Measurements from ENCODE around the gene HTRA1. TPM values are rescaled to one million over a fixed set of nuclear protein-coding genes. Genes with fewer than 3 reads are reported as not detected.

The HTRA1 gene
- total RNA-seq, 1 experiment from 2014 or later = 0.39 TPM

DNA sequence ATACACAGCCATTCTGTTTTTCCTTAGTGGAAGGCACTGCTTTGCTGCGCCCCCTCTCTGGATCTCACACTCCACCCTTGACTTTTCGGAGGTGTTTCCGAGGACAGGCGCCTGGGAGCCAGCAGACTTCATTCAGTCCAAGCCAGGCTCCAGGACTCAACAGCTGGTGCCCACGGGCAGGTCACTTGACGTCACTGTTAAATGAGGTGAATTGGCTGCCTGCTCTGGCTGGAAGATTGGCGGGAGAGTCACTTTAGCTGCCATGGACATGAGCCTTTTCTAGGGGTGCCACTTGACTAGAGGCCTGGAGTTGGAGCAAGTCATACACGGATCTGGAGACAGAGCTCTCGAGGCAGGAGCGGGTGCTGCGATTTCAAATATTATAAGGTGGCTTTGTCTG, 3.2 kb downstream of the HTRA1 start (continued):
- TF ChIP-seq, protein P1, sequence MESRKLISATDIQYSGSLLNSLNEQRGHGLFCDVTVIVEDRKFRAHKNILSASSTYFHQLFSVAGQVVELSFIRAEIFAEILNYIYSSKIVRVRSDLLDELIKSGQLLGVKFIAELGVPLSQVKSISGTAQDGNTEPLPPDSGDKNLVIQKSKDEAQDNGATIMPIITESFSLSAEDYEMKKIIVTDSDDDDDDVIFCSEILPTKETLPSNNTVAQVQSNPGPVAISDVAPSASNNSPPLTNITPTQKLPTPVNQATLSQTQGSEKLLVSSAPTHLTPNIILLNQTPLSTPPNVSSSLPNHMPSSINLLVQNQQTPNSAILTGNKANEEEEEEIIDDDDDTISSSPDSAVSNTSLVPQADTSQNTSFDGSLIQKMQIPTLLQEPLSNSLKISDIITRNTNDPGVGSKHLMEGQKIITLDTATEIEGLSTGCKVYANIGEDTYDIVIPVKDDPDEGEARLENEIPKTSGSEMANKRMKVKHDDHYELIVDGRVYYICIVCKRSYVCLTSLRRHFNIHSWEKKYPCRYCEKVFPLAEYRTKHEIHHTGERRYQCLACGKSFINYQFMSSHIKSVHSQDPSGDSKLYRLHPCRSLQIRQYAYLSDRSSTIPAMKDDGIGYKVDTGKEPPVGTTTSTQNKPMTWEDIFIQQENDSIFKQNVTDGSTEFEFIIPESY (IDR thresholded peaks at IDR 0.05; ENCODE audit: extremely low read depth, insufficient replicate concordance, low read length) = no peak
- TF ChIP-seq ZFX (IDR thresholded peaks at IDR 0.05) = no peak
- no peak for TF ChIP-seq YY1 (IDR thresholded peaks at IDR 0.05; ENCODE audit: extremely low read depth, insufficient replicate concordance, low read depth, low read length)

DNA sequence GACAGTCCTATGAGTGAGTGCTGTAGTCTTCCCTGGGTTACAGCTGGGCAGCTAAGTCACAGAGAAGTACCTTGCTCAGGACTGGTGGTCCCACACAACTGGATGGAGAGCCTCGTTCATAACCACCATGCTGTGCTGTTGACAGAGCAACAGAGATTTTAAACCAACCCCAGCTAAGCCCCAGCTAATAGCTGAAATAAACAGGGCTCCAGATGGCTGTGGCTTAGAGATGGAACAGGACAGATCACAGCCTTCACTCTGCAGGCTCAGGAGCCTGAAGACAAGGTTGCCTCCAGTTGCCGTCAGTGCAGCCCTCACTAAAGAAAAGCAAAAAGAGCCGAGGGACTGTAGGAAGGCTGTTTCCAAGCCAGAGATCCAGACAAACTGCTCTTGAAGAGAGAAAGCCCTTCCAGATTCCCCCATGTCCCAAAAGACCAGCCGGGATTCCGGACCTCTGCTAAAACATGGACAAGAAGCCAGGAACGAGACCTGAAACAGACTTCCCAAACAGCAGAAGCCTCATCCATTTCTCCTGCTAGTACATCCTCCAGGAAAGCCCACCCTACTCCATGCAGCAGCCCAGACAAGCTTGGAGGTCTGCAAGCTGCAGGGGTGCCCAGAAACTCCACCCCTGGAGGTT, 4.2 kb downstream of the HTRA1 start:
- DNase-seq (ENCODE audit: low read depth, low spot score) (no peak), ATAC-seq (no peak)
- RAD21 ChIA-PET (ENCODE audit: low non-redundant PET in 1 of 2, low total read pairs in 2 of 2, uncharacterized antibody in 2 of 2, unreplicated experiment in 2 of 2) = no interaction called here
- TF ChIP-seq RAD21 (IDR thresholded peaks at IDR 0.05; ENCODE audit: low read depth) = no peak
- TF ChIP-seq ELF1 (IDR thresholded peaks at IDR 0.05; ENCODE audit: borderline replicate concordance, low read depth) = no peak
- no peak for TF ChIP-seq SRF (IDR thresholded peaks at IDR 0.05; ENCODE audit: low read depth)
- TF ChIP-seq, protein P1 (IDR thresholded peaks at IDR 0.05; ENCODE audit: extremely low read depth, insufficient replicate concordance, low read length) = no peak
- TF ChIP-seq JUND (IDR thresholded peaks at IDR 0.05) = no peak
- Histone ChIP-seq H3K9ac (ENCODE audit: low read length) (no peak overlapping the region), H3K27me3 (ENCODE audit: insufficient read depth, low read length) (peaks cover 32% of the 10 kb centered on the region; the same call in 1 of the 2 replicates), H3K9me3 (ENCODE audit: control insufficient read depth in 1 of 2, insufficient read depth in 1 of 2, low read depth in 1 of 2, low read length in 2 of 2) (no peaks in the 10 kb centered on the region), H3K4me3 (replicated peaks in 1 of 2; ENCODE audit: low read depth in 1 of 2, low read length in 2 of 2) (no peak overlapping the region), H3K4me1 (ENCODE audit: control insufficient read depth in 1 of 2, insufficient read depth in 2 of 2, low read length in 2 of 2) (peaks cover 7 to 13% of the 10 kb centered on the region in 2 experiments; a peak in 3 of 4 replicates), H3K4me2 (ENCODE audit: low read length) (no peak overlapping the region), H4K20me1 (ENCODE audit: insufficient read depth) (no peaks in the 10 kb centered on the region), H3K36me3 (ENCODE audit: control insufficient read depth in 1 of 2, insufficient read depth in 2 of 2, low read length in 2 of 2) (no peaks in the 10 kb centered on the region), H3K27ac (ENCODE audit: low read depth, low read length) (no peak overlapping the region), H2AFZ (ENCODE audit: low read depth, low read length, poor library complexity, severe bottlenecking) (no peak overlapping the region), H3K9me2 (ENCODE audit: insufficient read depth) (no peaks in the 10 kb centered on the region), H3K79me2 (ENCODE audit: insufficient read depth, low read length) (no peaks in the 10 kb centered on the region)
- intact Hi-C loops (cut with micrococcal nuclease) = no loop called here
- BruUV-seq (replicated peaks) = no TSS peak
- CTCF ChIA-PET = no interaction called here
- POLR2A ChIA-PET = no interaction called here
